ENCODE measurements around the gene FOXO4.

FOXO4 gene

DNA sequence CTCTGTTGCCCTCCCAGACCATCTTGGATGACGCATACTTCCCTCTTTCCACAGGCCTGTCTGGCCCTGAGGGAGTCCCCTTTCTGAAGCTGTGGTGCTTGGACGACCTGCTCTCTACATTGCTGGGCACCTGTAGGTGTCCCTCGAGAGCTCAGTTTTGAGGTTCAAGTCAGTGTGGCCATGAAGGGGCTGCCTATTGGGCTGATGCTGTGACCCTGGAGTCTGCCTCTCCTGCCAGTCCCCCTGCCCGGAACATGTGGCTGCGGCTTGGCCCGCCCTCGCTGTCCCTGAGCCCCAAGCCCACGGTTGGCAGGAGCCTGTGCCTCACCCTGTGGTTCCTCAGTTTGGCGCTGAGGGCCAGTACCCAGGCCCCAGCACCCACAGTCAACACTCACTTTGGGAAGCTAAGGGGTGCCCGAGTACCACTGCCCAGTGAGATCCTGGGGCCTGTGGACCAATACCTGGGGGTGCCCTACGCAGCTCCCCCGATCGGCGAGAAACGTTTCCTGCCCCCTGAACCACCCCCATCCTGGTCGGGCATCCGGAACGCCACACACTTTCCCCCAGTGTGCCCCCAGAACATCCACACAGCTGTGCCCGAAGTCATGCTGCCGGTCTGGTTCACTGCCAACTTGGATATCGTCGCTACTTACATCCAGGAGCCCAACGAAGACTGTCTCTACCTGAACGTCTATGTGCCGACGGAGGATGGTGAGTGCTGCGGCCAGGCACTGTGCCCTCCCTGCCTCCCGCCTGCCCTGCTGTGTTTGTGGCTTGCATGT lies 52.0 kb downstream of the FOXO4 start:
- no peak for DNase-seq

DNA sequence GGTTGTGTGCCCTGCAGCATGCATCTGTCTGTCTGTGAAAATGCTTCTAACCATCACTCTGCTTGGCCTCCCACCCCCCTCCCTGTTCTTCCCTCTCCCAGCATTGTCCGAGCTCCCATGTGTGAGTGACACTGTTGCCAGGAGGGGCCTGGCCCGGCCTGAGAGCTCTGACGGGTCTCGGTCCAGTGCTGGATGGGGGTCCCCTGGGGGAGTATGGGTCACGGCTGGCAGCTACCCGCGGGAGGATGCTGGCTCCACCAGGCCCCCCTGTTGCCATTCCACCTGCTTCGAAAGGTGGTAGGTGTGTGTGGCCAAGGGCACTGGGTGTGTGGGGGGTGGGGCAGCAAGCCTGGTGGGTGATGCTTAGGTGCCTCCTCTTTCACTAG lies 52.6 kb downstream of the FOXO4 start:
- DNase-seq: no peak

DNA sequence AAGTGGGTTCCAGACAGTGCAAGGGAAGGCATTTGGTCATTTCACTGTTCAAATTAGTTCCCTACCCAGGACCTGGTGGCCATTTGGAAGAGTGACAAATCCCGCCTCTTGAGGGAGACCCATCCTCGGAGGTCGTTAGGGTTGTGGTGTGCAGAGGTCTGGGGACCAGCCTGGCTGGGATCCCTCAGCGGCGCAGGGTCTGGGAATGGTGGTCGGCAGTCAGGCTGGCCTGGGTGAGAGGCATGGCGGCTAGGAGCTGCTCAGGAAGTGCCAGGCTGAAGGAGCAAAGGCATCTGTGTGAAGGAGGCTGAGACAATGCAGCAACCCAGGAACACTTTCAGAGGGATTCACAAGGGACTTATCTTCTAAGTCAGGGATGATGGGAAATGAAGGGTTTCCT lies 55.7 kb downstream of the FOXO4 start:
- DNase-seq: no peak
